Measurements from ENCODE around the gene TEX35.
"Not testable (repeated sequence)": the region's sequence is repeated elsewhere in the genome, so short reads cannot be mapped to it uniquely, and the experiment has no call there.

TEX35 gene

GRCh38 chr1:178554351-178554750 lies 41.4 kb downstream of the TEX35 start:
- H3K27me3 ChIP-seq (ENCODE audit: control insufficient read depth, insufficient read depth, low read length); H3K9me3 ChIP-seq (ENCODE audit: control insufficient read depth, low read length); H3K4me1 ChIP-seq (ENCODE audit: control insufficient read depth, insufficient read depth, low read length); H3K36me3 ChIP-seq (ENCODE audit: control insufficient read depth, insufficient read depth, low read length); H3K9ac ChIP-seq (ENCODE audit: low read length); H3K4me3 ChIP-seq (ENCODE audit: low read length): not testable (repeated sequence)

GRCh38 chr1:178555613-178556012 lies 42.7 kb downstream of the TEX35 start:
- not testable (repeated sequence) for H3K36me3 ChIP-seq (ENCODE audit: control insufficient read depth, insufficient read depth, low read length); H3K9me3 ChIP-seq (ENCODE audit: control insufficient read depth, low read length); H3K27me3 ChIP-seq (ENCODE audit: control insufficient read depth, insufficient read depth, low read length); H3K4me3 ChIP-seq (ENCODE audit: low read length); H3K9ac ChIP-seq (ENCODE audit: low read length); H3K4me1 ChIP-seq (ENCODE audit: control insufficient read depth, insufficient read depth, low read length)

GRCh38 chr1:178558816-178559215 lies 45.9 kb downstream of the TEX35 start:
- not testable (repeated sequence) for H3K27me3 ChIP-seq (ENCODE audit: control insufficient read depth, insufficient read depth, low read length); H3K9ac ChIP-seq (ENCODE audit: low read length); H3K4me1 ChIP-seq (ENCODE audit: control insufficient read depth, insufficient read depth, low read length); H3K36me3 ChIP-seq (ENCODE audit: control insufficient read depth, insufficient read depth, low read length); H3K9me3 ChIP-seq (ENCODE audit: control insufficient read depth, low read length); H3K4me3 ChIP-seq (ENCODE audit: low read length)

- no peaks in the 10 kb centered on the region for H3K9me3 ChIP-seq (ENCODE audit: control insufficient read depth, low read length)
- H3K27me3 ChIP-seq (ENCODE audit: control insufficient read depth, insufficient read depth, low read length) = no peaks in the 10 kb centered on the region
- H3K4me1 ChIP-seq (ENCODE audit: control insufficient read depth, insufficient read depth, low read length) = no peaks in the 10 kb centered on the region
- H3K36me3 ChIP-seq (ENCODE audit: control insufficient read depth, insufficient read depth, low read length) = no peaks in the 10 kb centered on the region
- H3K4me3 ChIP-seq (ENCODE audit: low read length) = no peak overlapping the region
- no peak overlapping the region for H3K9ac ChIP-seq (ENCODE audit: low read length)
Observed at GRCh38 chr1:178560871-178561376, 48.0 kb downstream of the TEX35 start.

- H3K9ac ChIP-seq (ENCODE audit: low read length) = no peak overlapping the region
- no peak overlapping the region for H3K4me3 ChIP-seq (ENCODE audit: low read length)
- no peaks in the 10 kb centered on the region for H3K27me3 ChIP-seq (ENCODE audit: control insufficient read depth, insufficient read depth, low read length)
- no peaks in the 10 kb centered on the region for H3K36me3 ChIP-seq (ENCODE audit: control insufficient read depth, insufficient read depth, low read length)
- no peaks in the 10 kb centered on the region for H3K9me3 ChIP-seq (ENCODE audit: control insufficient read depth, low read length)
- H3K4me1 ChIP-seq (ENCODE audit: control insufficient read depth, insufficient read depth, low read length) = no peaks in the 10 kb centered on the region
Observed at GRCh38 chr1:178563099-178563820, 50.4 kb downstream of the TEX35 start.

GRCh38 chr1:178564086-178564782 lies 51.3 kb downstream of the TEX35 start:
- no peaks in the 10 kb centered on the region for H3K4me1 ChIP-seq (ENCODE audit: control insufficient read depth, insufficient read depth, low read length)
- H3K27me3 ChIP-seq (ENCODE audit: control insufficient read depth, insufficient read depth, low read length) = no peaks in the 10 kb centered on the region
- no peak overlapping the region for H3K4me3 ChIP-seq (ENCODE audit: low read length)
- no peak overlapping the region for H3K9ac ChIP-seq (ENCODE audit: low read length)
- H3K9me3 ChIP-seq (ENCODE audit: control insufficient read depth, low read length) = no peaks in the 10 kb centered on the region
- H3K36me3 ChIP-seq (ENCODE audit: control insufficient read depth, insufficient read depth, low read length) = no peaks in the 10 kb centered on the region

GRCh38 chr1:178564783-178565180 lies 51.9 kb downstream of the TEX35 start:
- Histone ChIP-seq H3K36me3 (ENCODE audit: control insufficient read depth, insufficient read depth, low read length) (no peaks in the 10 kb centered on the region), H3K4me1 (ENCODE audit: control insufficient read depth, insufficient read depth, low read length) (no peaks in the 10 kb centered on the region), H3K9me3 (ENCODE audit: control insufficient read depth, low read length) (no peaks in the 10 kb centered on the region), H3K9ac (ENCODE audit: low read length) (no peak overlapping the region), H3K4me3 (ENCODE audit: low read length) (no peak overlapping the region), H3K27me3 (ENCODE audit: control insufficient read depth, insufficient read depth, low read length) (no peaks in the 10 kb centered on the region)

GRCh38 chr1:178565586-178565985 lies 52.7 kb downstream of the TEX35 start:
- no peaks in the 10 kb centered on the region for H3K27me3 ChIP-seq (ENCODE audit: control insufficient read depth, insufficient read depth, low read length)
- H3K9me3 ChIP-seq (ENCODE audit: control insufficient read depth, low read length) = no peaks in the 10 kb centered on the region
- no peak overlapping the region for H3K9ac ChIP-seq (ENCODE audit: low read length)
- H3K4me3 ChIP-seq (ENCODE audit: low read length) = no peak overlapping the region
- H3K36me3 ChIP-seq (ENCODE audit: control insufficient read depth, insufficient read depth, low read length) = no peaks in the 10 kb centered on the region
- no peaks in the 10 kb centered on the region for H3K4me1 ChIP-seq (ENCODE audit: control insufficient read depth, insufficient read depth, low read length)

GRCh38 chr1:178566187-178566586 lies 53.3 kb downstream of the TEX35 start:
- Histone ChIP-seq H3K36me3 (ENCODE audit: control insufficient read depth, insufficient read depth, low read length) (no peaks in the 10 kb centered on the region), H3K4me1 (ENCODE audit: control insufficient read depth, insufficient read depth, low read length) (no peaks in the 10 kb centered on the region), H3K9me3 (ENCODE audit: control insufficient read depth, low read length) (no peaks in the 10 kb centered on the region), H3K27me3 (ENCODE audit: control insufficient read depth, insufficient read depth, low read length) (no peaks in the 10 kb centered on the region), H3K9ac (ENCODE audit: low read length) (no peak overlapping the region), H3K4me3 (ENCODE audit: low read length) (no peak overlapping the region)

GRCh38 chr1:178571807-178572206 lies 58.9 kb downstream of the TEX35 start:
- no peaks in the 10 kb centered on the region for H3K36me3 ChIP-seq (ENCODE audit: control insufficient read depth, insufficient read depth, low read length)
- H3K9me3 ChIP-seq (ENCODE audit: control insufficient read depth, low read length) = no peaks in the 10 kb centered on the region
- H3K27me3 ChIP-seq (ENCODE audit: control insufficient read depth, insufficient read depth, low read length) = no peaks in the 10 kb centered on the region
- no peak overlapping the region for H3K4me3 ChIP-seq (ENCODE audit: low read length)
- H3K9ac ChIP-seq (ENCODE audit: low read length) = no peak overlapping the region
- no peaks in the 10 kb centered on the region for H3K4me1 ChIP-seq (ENCODE audit: control insufficient read depth, insufficient read depth, low read length)

Data from mucosa of stomach (tissue), 1 donor.